ENCODE measurements around the gene CHGA.

Gene CHGA

GRCh38 chr14:92887157-92887556 lies 35.8 kb upstream of the CHGA start:
- Histone ChIP-seq H3K27me3 (ENCODE audit: control insufficient read depth in 5 of 5, insufficient read depth in 4 of 5, low read length in 5 of 5) (peaks cover 0 to 5% (median 3%) of the 10 kb centered on the region in 5 donors), H3K9me3 (ENCODE audit: control insufficient read depth in 5 of 5, low read length in 5 of 5) (no peaks in the 10 kb centered on the region), H3K4me1 (ENCODE audit: control insufficient read depth in 5 of 5, insufficient read depth in 5 of 5, low read length in 5 of 5) (peaks cover 0 to 3% (median 0%) of the 10 kb centered on the region in 5 donors), H3K4me3 (ENCODE audit: low read depth in 1 of 5, low read length in 5 of 5) (no peak overlapping the region), H3K9ac (ENCODE audit: low read length in 5 of 5) (no peak overlapping the region), H3K27ac (ENCODE audit: low read depth, low read length) (no peak overlapping the region), H3K36me3 (ENCODE audit: control insufficient read depth in 5 of 5, insufficient read depth in 5 of 5, low read length in 5 of 5) (no peaks in the 10 kb centered on the region)

GRCh38 chr14:92888896-92889295 lies 34.1 kb upstream of the CHGA start:
- Histone ChIP-seq H3K4me1 (ENCODE audit: control insufficient read depth in 5 of 5, insufficient read depth in 5 of 5, low read length in 5 of 5) (peaks cover 0 to 3% (median 0%) of the 10 kb centered on the region in 5 donors), H3K9ac (ENCODE audit: low read length in 5 of 5) (no peak overlapping the region), H3K27me3 (ENCODE audit: control insufficient read depth in 5 of 5, insufficient read depth in 4 of 5, low read length in 5 of 5) (peaks cover 0 to 5% (median 3%) of the 10 kb centered on the region in 5 donors), H3K27ac (ENCODE audit: low read depth, low read length) (no peak overlapping the region), H3K4me3 (ENCODE audit: low read depth in 1 of 5, low read length in 5 of 5) (no peak overlapping the region), H3K36me3 (ENCODE audit: control insufficient read depth in 5 of 5, insufficient read depth in 5 of 5, low read length in 5 of 5) (no peaks in the 10 kb centered on the region), H3K9me3 (ENCODE audit: control insufficient read depth in 5 of 5, low read length in 5 of 5) (peaks cover 0 to 12% (median 3%) of the 10 kb centered on the region in 5 donors)

- Histone ChIP-seq H3K36me3 (ENCODE audit: control insufficient read depth in 5 of 5, insufficient read depth in 5 of 5, low read length in 5 of 5) (no peaks in the 10 kb centered on the region), H3K4me3 (ENCODE audit: low read depth in 1 of 5, low read length in 5 of 5) (no peak overlapping the region), H3K9me3 (ENCODE audit: control insufficient read depth in 5 of 5, low read length in 5 of 5) (peaks cover 0 to 12% (median 5%) of the 10 kb centered on the region in 5 donors), H3K4me1 (ENCODE audit: control insufficient read depth in 5 of 5, insufficient read depth in 5 of 5, low read length in 5 of 5) (peaks cover 0 to 3% (median 0%) of the 10 kb centered on the region in 5 donors), H3K27ac (ENCODE audit: low read depth, low read length) (no peak overlapping the region), H3K9ac (ENCODE audit: low read length in 5 of 5) (no peak overlapping the region), H3K27me3 (ENCODE audit: control insufficient read depth in 5 of 5, insufficient read depth in 4 of 5, low read length in 5 of 5) (peaks cover 0 to 4% (median 3%) of the 10 kb centered on the region in 5 donors)
These were observed 31.9 kb upstream of the CHGA start for GRCh38 chr14:92890830-92891588.

GRCh38 chr14:92892589-92892988 lies 30.4 kb upstream of the CHGA start:
- Histone ChIP-seq H3K36me3 (ENCODE audit: control insufficient read depth in 5 of 5, insufficient read depth in 5 of 5, low read length in 5 of 5) (no peaks in the 10 kb centered on the region), H3K27ac (ENCODE audit: low read depth, low read length) (no peak overlapping the region), H3K9ac (ENCODE audit: low read length in 5 of 5) (no peak overlapping the region), H3K4me3 (ENCODE audit: low read depth in 1 of 5, low read length in 5 of 5) (no peak overlapping the region), H3K9me3 (ENCODE audit: control insufficient read depth in 5 of 5, low read length in 5 of 5) (peaks cover 0 to 12% (median 5%) of the 10 kb centered on the region in 5 donors), H3K27me3 (ENCODE audit: control insufficient read depth in 5 of 5, insufficient read depth in 4 of 5, low read length in 5 of 5) (peaks cover 0 to 7% (median 3%) of the 10 kb centered on the region in 5 donors), H3K4me1 (ENCODE audit: control insufficient read depth in 5 of 5, insufficient read depth in 5 of 5, low read length in 5 of 5) (no peaks in the 10 kb centered on the region)

- Histone ChIP-seq H3K4me3 (ENCODE audit: low read depth in 1 of 5, low read length in 5 of 5) (no peak overlapping the region), H3K27me3 (ENCODE audit: control insufficient read depth in 5 of 5, insufficient read depth in 4 of 5, low read length in 5 of 5) (peaks cover 0 to 20% (median 8%) of the 10 kb centered on the region in 5 donors), H3K9ac (ENCODE audit: low read length in 5 of 5) (no peak overlapping the region), H3K4me1 (ENCODE audit: control insufficient read depth in 5 of 5, insufficient read depth in 5 of 5, low read length in 5 of 5) (no peaks in the 10 kb centered on the region), H3K9me3 (ENCODE audit: control insufficient read depth in 5 of 5, low read length in 5 of 5) (peaks cover 0 to 12% (median 5%) of the 10 kb centered on the region in 5 donors), H3K36me3 (ENCODE audit: control insufficient read depth in 5 of 5, insufficient read depth in 5 of 5, low read length in 5 of 5) (no peaks in the 10 kb centered on the region), H3K27ac (ENCODE audit: low read depth, low read length) (no peak overlapping the region)
These were observed 27.5 kb upstream of the CHGA start for GRCh38 chr14:92895352-92895878.

GRCh38 chr14:92897922-92898565 lies 24.9 kb upstream of the CHGA start:
- H3K27ac ChIP-seq (ENCODE audit: low read depth, low read length): no peak overlapping the region
- no peaks in the 10 kb centered on the region for H3K4me1 ChIP-seq (ENCODE audit: control insufficient read depth in 5 of 5, insufficient read depth in 5 of 5, low read length in 5 of 5)
- H3K27me3 ChIP-seq (ENCODE audit: control insufficient read depth in 5 of 5, insufficient read depth in 4 of 5, low read length in 5 of 5): peaks cover 8 to 30% (median 18%) of the 10 kb centered on the region in 5 donors
- H3K36me3 ChIP-seq (ENCODE audit: control insufficient read depth in 5 of 5, insufficient read depth in 5 of 5, low read length in 5 of 5): no peaks in the 10 kb centered on the region
- no peak overlapping the region for H3K9ac ChIP-seq (ENCODE audit: low read length in 5 of 5)
- H3K9me3 ChIP-seq (ENCODE audit: control insufficient read depth in 5 of 5, low read length in 5 of 5): peaks cover 0 to 7% (median 5%) of the 10 kb centered on the region in 5 donors
- no peak overlapping the region for H3K4me3 ChIP-seq (ENCODE audit: low read depth in 1 of 5, low read length in 5 of 5)

GRCh38 chr14:92898566-92899131 lies 24.3 kb upstream of the CHGA start:
- Histone ChIP-seq H3K27ac (ENCODE audit: low read depth, low read length) (no peak overlapping the region), H3K4me1 (ENCODE audit: control insufficient read depth in 5 of 5, insufficient read depth in 5 of 5, low read length in 5 of 5) (no peaks in the 10 kb centered on the region), H3K9me3 (ENCODE audit: control insufficient read depth in 5 of 5, low read length in 5 of 5) (peaks cover 0 to 5% (median under 1%) of the 10 kb centered on the region in 5 donors), H3K4me3 (ENCODE audit: low read depth in 1 of 5, low read length in 5 of 5) (no peak overlapping the region), H3K27me3 (ENCODE audit: control insufficient read depth in 5 of 5, insufficient read depth in 4 of 5, low read length in 5 of 5) (peaks cover 12 to 36% (median 24%) of the 10 kb centered on the region in 5 donors), H3K9ac (ENCODE audit: low read length in 5 of 5) (no peak overlapping the region), H3K36me3 (ENCODE audit: control insufficient read depth in 5 of 5, insufficient read depth in 5 of 5, low read length in 5 of 5) (no peaks in the 10 kb centered on the region)

- no peak overlapping the region for H3K27ac ChIP-seq (ENCODE audit: low read depth, low read length)
These were observed 22.3 kb upstream of the CHGA start for GRCh38 chr14:92900660-92901059.

GRCh38 chr14:92902191-92902590 lies 20.8 kb upstream of the CHGA start:
- H3K9ac ChIP-seq (ENCODE audit: low read length in 5 of 5): no peak overlapping the region
- H3K9me3 ChIP-seq (ENCODE audit: control insufficient read depth in 5 of 5, low read length in 5 of 5): no peaks in the 10 kb centered on the region
- no peak overlapping the region for H3K27ac ChIP-seq (ENCODE audit: low read depth, low read length)
- no peaks in the 10 kb centered on the region for H3K4me1 ChIP-seq (ENCODE audit: control insufficient read depth in 5 of 5, insufficient read depth in 5 of 5, low read length in 5 of 5)
- peaks cover 15 to 35% (median 29%) of the 10 kb centered on the region in 5 donors for H3K27me3 ChIP-seq (ENCODE audit: control insufficient read depth in 5 of 5, insufficient read depth in 4 of 5, low read length in 5 of 5)
- no peak overlapping the region for H3K4me3 ChIP-seq (ENCODE audit: low read depth in 1 of 5, low read length in 5 of 5)
- H3K36me3 ChIP-seq (ENCODE audit: control insufficient read depth in 5 of 5, insufficient read depth in 5 of 5, low read length in 5 of 5): no peaks in the 10 kb centered on the region

More at GRCh38 chr14:92900660-92901059, 22.3 kb upstream of the CHGA start:
- Histone ChIP-seq H3K4me1 (ENCODE audit: control insufficient read depth in 5 of 5, insufficient read depth in 5 of 5, low read length in 5 of 5) (no peaks in the 10 kb centered on the region), H3K9ac (ENCODE audit: low read length in 5 of 5) (no peak overlapping the region), H3K4me3 (ENCODE audit: low read depth in 1 of 5, low read length in 5 of 5) (no peak overlapping the region), H3K9me3 (ENCODE audit: control insufficient read depth in 5 of 5, low read length in 5 of 5) (no peaks in the 10 kb centered on the region), H3K36me3 (ENCODE audit: control insufficient read depth in 5 of 5, insufficient read depth in 5 of 5, low read length in 5 of 5) (no peaks in the 10 kb centered on the region), H3K27me3 (ENCODE audit: control insufficient read depth in 5 of 5, insufficient read depth in 4 of 5, low read length in 5 of 5) (peaks cover 15 to 39% (median 29%) of the 10 kb centered on the region in 5 donors)

- Histone ChIP-seq H3K9ac (ENCODE audit: low read length in 5 of 5) (no peak overlapping the region), H3K4me3 (ENCODE audit: low read depth in 1 of 5, low read length in 5 of 5) (no peak overlapping the region), H3K36me3 (ENCODE audit: control insufficient read depth in 5 of 5, insufficient read depth in 5 of 5, low read length in 5 of 5) (no peaks in the 10 kb centered on the region), H3K27ac (ENCODE audit: low read depth, low read length) (no peak overlapping the region), H3K27me3 (ENCODE audit: control insufficient read depth in 5 of 5, insufficient read depth in 4 of 5, low read length in 5 of 5) (peaks cover 15 to 35% (median 29%) of the 10 kb centered on the region in 5 donors), H3K9me3 (ENCODE audit: control insufficient read depth in 5 of 5, low read length in 5 of 5) (no peaks in the 10 kb centered on the region), H3K4me1 (ENCODE audit: control insufficient read depth in 5 of 5, insufficient read depth in 5 of 5, low read length in 5 of 5) (no peaks in the 10 kb centered on the region)
These were observed 20.2 kb upstream of the CHGA start for GRCh38 chr14:92902726-92903125.
